GM19328 (cell line): Measurements from ENCODE around the gene DEAF1.
"Not testable (repeated sequence)": the region's sequence is repeated elsewhere in the genome, so short reads cannot be mapped to it uniquely, and the experiment has no call there.

Experiments
- ATAC-seq: cut with Tn5 transposase; IDR thresholded peaks from one replicate; pipeline ENCODE4 v1.9.1; 2021; ENCODE audit warnings: mild to moderate bottlenecking, moderate library complexity; ENCODE audit not compliant: unreplicated experiment

The DEAF1 gene

DNA sequence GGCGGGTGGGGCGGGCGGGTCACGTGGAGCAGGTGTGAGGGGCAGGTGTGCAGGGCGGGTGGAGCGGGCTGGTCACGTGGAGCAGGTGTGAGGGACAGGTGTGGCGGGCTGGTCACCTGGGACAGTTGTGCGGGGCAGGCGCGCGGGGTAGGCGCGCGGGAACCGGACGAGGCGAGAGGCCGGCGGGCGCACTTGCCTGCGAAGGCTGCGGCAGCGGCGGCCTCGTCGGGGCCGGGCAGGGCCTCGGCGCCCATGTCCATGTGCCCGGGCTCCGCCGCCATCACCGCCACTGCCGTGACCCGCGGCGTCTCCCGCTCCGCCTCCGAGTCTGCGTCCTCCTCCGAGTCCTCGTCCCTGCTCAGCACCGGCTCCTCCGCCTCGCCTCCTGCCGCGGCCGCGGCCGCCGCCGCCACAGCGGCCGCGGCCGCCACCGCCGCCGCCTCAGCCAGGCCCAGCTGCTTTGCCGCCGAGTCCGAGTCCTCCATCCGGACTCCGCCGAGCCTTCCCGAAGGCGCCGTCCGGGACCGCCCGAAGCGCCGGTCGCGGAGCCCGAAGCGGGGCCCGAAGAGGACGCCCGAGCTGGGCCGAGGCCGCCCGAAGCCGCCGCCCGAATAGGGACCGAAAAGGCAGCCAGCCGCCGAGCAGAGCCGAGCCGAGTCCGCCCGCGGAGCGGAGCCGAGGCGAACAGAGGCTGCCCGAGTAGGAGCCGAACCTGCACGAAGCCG, at the start of gene DEAF1:
TSS of gene DEAF1 (minus strand) at position 660 of the 725 bp plus-strand sequence. CDS start at position 485, 175 bp downstream.
- peak; percentile 66 for ATAC-seq

DNA sequence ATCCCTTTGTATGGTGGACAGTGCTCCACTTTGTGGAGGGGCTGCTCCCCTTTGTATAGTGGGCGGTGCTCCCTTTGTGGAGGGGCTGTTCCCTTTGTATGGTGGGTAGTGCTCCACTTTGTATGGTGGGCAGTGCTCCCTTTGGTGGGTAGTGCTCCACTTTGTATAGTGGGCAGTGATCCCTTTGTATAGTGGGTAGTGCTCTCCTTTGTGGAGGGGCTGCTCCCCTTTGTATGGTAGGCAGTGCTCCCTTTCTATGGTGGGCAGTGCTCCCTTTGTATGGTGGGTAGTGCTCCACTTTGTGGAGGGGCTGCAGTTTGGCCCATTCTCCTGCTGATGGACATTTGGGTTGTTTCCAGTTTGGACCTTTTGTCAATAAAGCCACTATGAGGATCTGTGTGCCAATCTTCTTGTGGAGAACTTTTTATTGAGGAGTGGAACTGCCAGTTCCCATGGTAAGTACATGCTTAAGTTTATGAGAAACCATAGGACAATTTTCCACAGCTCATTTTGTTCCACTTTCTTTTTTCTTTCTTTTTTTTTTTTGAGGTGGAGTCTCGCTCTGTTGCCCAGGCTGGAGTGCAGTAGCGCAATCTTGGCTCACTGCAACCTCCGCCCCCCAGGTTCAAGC, 47.7 kb upstream of the DEAF1 start:
- ATAC-seq: no peak

GRCh38 chr11:742156-742546, 47.1 kb upstream of the DEAF1 start:
- no peak for ATAC-seq

DNA sequence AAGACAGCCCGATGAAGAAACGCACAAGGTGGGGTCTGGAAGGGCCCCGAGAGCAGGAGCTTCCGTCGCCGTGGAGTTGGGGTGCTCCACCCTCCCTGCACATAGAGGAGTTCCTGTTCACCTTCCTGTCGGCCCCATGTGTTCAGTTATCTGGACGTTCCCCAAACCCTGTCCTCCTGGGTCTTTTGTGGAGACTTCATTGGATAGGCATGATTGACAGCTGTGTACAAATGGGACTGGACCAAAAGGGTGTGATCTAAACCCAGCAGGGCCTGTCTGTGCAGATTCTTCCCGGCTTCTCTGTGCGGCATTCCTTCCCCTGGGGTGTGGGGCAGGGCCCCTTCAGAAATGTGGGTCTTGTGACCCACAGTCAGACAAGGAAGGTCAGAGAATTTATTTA, 42.9 kb upstream of the DEAF1 start:
- not testable (repeated sequence) for ATAC-seq

- ATAC-seq: no peak
Observed at GRCh38 chr11:737366-737765, 42.3 kb upstream of the DEAF1 start.

- ATAC-seq: not testable (repeated sequence)
Observed at GRCh38 chr11:734541-734940, 39.5 kb upstream of the DEAF1 start.

GRCh38 chr11:733072-733471, 38.0 kb upstream of the DEAF1 start:
- ATAC-seq: no peak

- ATAC-seq: no peak
Observed at GRCh38 chr11:729492-730074, 34.6 kb upstream of the DEAF1 start.

DNA sequence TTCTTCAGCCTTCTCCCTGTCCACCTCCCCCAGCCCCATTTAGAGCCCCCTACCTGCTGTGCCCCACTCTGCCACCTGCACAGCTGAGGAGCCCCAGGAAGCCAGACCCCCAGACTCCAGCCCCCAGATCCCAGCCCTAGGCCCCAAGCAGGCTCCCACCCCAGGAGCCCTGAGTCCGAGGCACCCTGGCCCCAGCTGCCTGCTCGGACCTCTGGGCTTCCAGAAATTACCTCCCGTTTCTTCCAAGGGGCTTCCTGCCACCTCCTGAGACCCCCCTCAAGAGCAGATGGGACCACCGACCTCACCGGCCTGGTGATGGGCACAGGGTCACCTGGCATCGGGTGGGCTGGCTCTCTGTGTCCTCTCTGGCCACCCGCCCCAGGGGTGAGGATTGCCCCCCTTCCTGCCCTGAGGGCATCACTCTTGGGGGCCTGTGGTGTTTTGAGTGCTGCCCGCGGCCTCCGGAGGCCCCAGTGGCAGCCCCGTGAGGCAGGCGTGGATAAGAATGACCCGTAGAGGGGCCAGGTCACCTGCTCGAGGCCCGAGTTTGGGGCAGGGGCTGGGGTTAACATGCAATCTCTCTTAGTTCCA, 34.0 kb upstream of the DEAF1 start:
- ATAC-seq: no peak

GRCh38 chr11:727859-728748, 33.1 kb upstream of the DEAF1 start:
- no peak for ATAC-seq

GRCh38 chr11:727281-727701, 32.3 kb upstream of the DEAF1 start:
- ATAC-seq: no peak

- ATAC-seq: no peak
Observed at GRCh38 chr11:726278-727220, 31.5 kb upstream of the DEAF1 start.

GRCh38 chr11:725624-726202, 30.7 kb upstream of the DEAF1 start:
- ATAC-seq: no peak

DNA sequence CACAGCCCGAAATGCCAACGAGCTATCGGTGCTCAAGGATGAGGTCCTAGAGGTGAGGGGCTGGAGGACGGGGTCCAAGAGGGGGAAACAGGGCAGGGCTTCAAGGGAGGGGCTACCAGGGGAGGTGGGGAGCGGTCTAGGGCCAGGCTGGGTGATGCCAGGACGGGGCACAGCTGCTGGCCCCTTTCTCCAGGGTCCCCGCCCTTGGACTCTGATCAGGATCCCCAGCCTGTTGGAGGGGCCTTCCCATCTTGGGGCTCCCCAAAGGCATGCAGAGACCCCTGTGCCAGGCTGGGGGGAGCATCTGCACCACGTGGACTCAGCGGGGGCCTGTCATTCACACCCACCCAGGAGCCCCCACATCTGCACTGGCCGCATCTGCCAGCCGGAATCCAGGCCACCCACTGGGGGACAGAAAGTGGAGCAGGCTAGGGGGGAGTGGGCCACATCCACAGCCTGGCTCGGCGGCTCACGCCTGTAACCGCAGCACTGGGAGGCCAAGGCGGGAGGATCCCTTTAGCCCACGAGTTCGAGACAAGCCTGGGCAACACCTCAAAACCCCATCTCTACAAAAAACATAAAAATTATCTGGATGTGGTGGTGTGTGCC, 29.9 kb upstream of the DEAF1 start:
- ATAC-seq: no peak

DNA sequence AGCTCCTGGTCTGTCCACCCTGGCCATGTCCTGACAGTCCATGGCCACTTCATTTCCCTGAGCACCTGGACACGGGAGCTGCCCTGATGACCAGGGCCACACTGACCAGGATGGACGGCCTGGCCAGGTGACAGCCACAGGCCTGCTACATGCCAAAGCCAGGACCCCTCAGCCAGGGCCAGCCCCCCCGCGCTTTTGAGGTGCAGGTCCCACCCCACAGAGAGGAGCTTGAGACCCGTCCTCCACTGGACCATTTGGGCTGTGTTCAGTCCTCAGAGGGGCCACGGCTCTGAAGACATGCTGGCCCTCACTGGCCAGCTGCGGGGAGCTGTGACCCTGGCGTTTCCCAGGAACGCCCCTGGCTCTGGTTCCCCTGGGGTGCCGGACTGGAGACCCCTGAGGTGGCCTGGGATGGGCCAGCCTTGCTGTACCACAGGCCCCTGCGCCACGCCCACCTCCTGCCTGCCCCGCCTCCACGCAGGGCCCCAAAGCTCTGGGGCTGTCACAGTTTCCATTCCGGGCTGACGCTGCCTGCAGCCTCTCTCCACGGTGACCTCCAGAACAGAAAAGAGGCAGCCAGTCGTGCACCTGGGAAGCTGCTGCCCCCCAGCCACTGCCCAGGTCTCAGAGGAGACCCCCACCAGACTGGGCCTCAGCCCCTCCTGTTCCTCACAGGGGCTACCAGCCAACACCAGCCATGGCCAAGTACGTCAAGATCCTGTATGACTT, 29.2 kb upstream of the DEAF1 start:
- no peak for ATAC-seq

GRCh38 chr11:723120-723883, 28.3 kb upstream of the DEAF1 start:
- no peak for ATAC-seq

- ATAC-seq: no peak
Observed at GRCh38 chr11:722346-722811, 27.4 kb upstream of the DEAF1 start.
